Type B pancreatic cell (in vitro differentiated cells): ENCODE measurements around the gene KLK7. TPM values are rescaled to one million over a fixed set of nuclear protein-coding genes. Genes with fewer than 3 reads are reported as not detected.

Source experiments
- DNase-seq: peaks from one replicate; pipeline ENCODE4 v3.0.0; 2021; ENCODE audit warnings: mixed read lengths; ENCODE audit not compliant: unreplicated experiment; ENCODE audit errors: extremely low spot score
- H3K27ac Mint-ChIP-seq: 2 replicates; pipeline ENCODE4 v1.8.0; 2021; ENCODE audit warnings: mild to moderate bottlenecking, mixed read lengths
- H3K27me3 Mint-ChIP-seq: 2 replicates; pipeline ENCODE4 v1.8.0; 2021; ENCODE audit warnings: mixed read lengths
- H3K36me3 Mint-ChIP-seq: 2 replicates; pipeline ENCODE4 v1.8.0; 2021; ENCODE audit warnings: mixed read lengths
- H3K4me1 Mint-ChIP-seq: one replicate; pipeline ENCODE4 v1.8.0; 2021; ENCODE audit warnings: mixed read lengths; ENCODE audit not compliant: unreplicated experiment
- H3K4me3 Mint-ChIP-seq: 2 replicates; pipeline ENCODE4 v1.8.0; 2021; ENCODE audit warnings: mild to moderate bottlenecking, mixed read lengths
- H3K9me3 Mint-ChIP-seq: 2 replicates; pipeline ENCODE4 v1.8.0; 2021; ENCODE audit warnings: mixed read lengths
- total RNA-seq: library from RNA; stranded (reverse); gene quantifications from 2 replicates; pipeline ENCODE4 v1.2.1, GENCODE V29; 2021; ENCODE audit warnings: low replicate concordance
- TF ChIP-seq, protein P1 (sequence below): fragments of 200-600 bp; sonication (generic); conservative IDR thresholded peaks from 2 replicates; pipeline ENCODE4 v1.5.0; 2021; ENCODE audit warnings: antibody characterized with exemption, mild to moderate bottlenecking

Gene KLK7
- total RNA-seq, 1 donor from 2014 or later: not detected

- Mint-ChIP-seq H3K4me3 (no peak overlapping the region), H3K36me3 (peaks cover 3% of the 10 kb centered on the region), H3K27me3 (peaks cover 33% of the 10 kb centered on the region), H3K9me3 (no peaks in the 10 kb centered on the region), H3K4me1 (no peaks in the 10 kb centered on the region), H3K27ac (no peak overlapping the region)
- TF ChIP-seq, protein P1, sequence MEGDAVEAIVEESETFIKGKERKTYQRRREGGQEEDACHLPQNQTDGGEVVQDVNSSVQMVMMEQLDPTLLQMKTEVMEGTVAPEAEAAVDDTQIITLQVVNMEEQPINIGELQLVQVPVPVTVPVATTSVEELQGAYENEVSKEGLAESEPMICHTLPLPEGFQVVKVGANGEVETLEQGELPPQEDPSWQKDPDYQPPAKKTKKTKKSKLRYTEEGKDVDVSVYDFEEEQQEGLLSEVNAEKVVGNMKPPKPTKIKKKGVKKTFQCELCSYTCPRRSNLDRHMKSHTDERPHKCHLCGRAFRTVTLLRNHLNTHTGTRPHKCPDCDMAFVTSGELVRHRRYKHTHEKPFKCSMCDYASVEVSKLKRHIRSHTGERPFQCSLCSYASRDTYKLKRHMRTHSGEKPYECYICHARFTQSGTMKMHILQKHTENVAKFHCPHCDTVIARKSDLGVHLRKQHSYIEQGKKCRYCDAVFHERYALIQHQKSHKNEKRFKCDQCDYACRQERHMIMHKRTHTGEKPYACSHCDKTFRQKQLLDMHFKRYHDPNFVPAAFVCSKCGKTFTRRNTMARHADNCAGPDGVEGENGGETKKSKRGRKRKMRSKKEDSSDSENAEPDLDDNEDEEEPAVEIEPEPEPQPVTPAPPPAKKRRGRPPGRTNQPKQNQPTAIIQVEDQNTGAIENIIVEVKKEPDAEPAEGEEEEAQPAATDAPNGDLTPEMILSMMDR: no peak
- no peak for DNase-seq
These were observed 44.2 kb upstream of the KLK7 start for GRCh38 chr19:51027873-51028272.

- H3K27me3 Mint-ChIP-seq: peaks cover 38% of the 10 kb centered on the region
These were observed 43.5 kb upstream of the KLK7 start for GRCh38 chr19:51027126-51027806.

GRCh38 chr19:51026554-51026831 is 42.8 kb upstream of the KLK7 start, which contains the start of gene KLK11:
KLK11 (minus strand) TSS chr19:51026616; CDS start chr19:51025631, 985 bp downstream.
- TF ChIP-seq, protein P1: no peak
- no peak for DNase-seq
- no peaks in the 10 kb centered on the region for H3K9me3 Mint-ChIP-seq
- peaks cover 2% of the 10 kb centered on the region for H3K36me3 Mint-ChIP-seq
- H3K27me3 Mint-ChIP-seq: peaks cover 37% of the 10 kb centered on the region
- H3K27ac Mint-ChIP-seq: peak within 1 kb of the TSS; percentile 17
- H3K4me3 Mint-ChIP-seq: peak within 1 kb of the TSS; percentile 11
- no peaks in the 10 kb centered on the region for H3K4me1 Mint-ChIP-seq

More at GRCh38 chr19:51027126-51027806, 43.5 kb upstream of the KLK7 start:
- no peak overlapping the region for H3K4me3 Mint-ChIP-seq
- H3K9me3 Mint-ChIP-seq: no peaks in the 10 kb centered on the region
- peak overlapping the region; percentile 17 for H3K27ac Mint-ChIP-seq
- peaks cover 3% of the 10 kb centered on the region for H3K36me3 Mint-ChIP-seq
- TF ChIP-seq, protein P1: no peak
- no peaks in the 10 kb centered on the region for H3K4me1 Mint-ChIP-seq
- no peak for DNase-seq

GRCh38 chr19:51025809-51026553 is 42.3 kb upstream of the KLK7 start:
- Mint-ChIP-seq H3K4me1 (no peaks in the 10 kb centered on the region), H3K36me3 (no peaks in the 10 kb centered on the region), H3K27me3 (peaks cover 37% of the 10 kb centered on the region), H3K4me3 (no peak overlapping the region), H3K27ac (no peak overlapping the region), H3K9me3 (no peaks in the 10 kb centered on the region)
- no peak for DNase-seq
- TF ChIP-seq, protein P1: no peak

GRCh38 chr19:51025401-51025800 is 41.7 kb upstream of the KLK7 start:
- Mint-ChIP-seq H3K4me1 (no peaks in the 10 kb centered on the region), H3K4me3 (no peak overlapping the region), H3K36me3 (no peaks in the 10 kb centered on the region), H3K27me3 (peaks cover 38% of the 10 kb centered on the region), H3K9me3 (no peaks in the 10 kb centered on the region), H3K27ac (no peak overlapping the region)
- TF ChIP-seq, protein P1: no peak
- DNase-seq: no peak
